Measurements from ENCODE around the gene POU1F1.
"Not testable (repeated sequence)": the region's sequence is repeated elsewhere in the genome, so short reads cannot be mapped to it uniquely, and the experiment has no call there.

Gene POU1F1

DNA sequence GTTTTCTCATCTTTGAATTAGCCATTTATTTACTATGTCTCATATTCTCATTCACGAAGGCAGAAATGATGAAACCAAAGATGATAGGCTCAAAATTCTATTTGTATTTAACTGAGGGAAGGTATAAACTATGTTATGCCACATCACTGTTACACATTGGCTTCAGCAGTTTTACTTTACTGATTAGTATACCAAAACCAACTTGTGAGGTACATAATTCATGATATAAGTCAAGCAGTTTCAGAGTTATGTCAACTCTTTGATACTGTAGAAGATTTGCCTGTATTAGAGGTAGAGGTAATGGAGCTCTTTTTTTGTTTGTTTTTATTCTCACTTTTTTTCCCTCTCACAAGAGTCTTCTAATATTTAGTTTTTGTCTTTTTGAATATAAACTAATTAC lies 26.4 kb downstream of the POU1F1 start:
- DNase-seq (ENCODE audit: low read depth), result no peak

DNA sequence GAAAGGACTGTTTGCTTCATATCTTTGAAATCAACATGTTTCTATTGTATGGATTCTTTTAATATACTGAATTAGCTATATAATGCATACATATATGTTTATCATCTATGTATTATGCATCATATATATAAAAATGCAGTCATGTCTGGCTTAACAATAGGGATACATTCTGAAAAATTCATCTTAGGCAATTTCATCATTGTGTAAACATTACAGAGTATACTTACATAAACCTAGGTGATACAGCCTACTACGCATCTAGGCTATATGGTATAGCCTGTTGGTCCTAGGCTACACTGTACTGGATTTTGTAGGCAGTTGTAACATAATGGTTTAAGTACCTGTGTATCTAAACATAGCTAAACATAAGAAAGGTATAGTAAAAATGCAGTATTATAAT lies 27.6 kb downstream of the POU1F1 start:
- DNase-seq (ENCODE audit: low read depth), result no peak

DNA sequence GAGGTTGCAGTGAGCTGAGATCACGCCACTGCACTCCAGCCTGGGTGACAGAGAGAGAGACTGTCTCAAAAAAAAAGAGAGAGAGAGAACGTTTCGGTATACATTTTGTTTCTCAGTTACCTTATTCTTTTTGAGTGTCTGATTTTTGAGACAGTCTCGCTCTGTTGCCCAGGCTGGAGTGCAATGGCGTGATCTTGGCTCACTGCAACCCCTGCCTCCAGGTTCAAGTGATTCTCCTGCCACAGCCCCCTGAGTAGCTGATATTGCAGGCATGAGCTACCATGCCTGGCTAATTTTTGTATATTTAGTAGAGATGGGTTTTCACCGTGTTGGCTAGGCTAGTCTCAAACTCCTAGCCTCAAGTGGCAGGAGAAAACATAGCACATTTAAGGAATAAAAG lies 28.2 kb downstream of the POU1F1 start:
- DNase-seq (ENCODE audit: low read depth), result not testable (repeated sequence)

DNA sequence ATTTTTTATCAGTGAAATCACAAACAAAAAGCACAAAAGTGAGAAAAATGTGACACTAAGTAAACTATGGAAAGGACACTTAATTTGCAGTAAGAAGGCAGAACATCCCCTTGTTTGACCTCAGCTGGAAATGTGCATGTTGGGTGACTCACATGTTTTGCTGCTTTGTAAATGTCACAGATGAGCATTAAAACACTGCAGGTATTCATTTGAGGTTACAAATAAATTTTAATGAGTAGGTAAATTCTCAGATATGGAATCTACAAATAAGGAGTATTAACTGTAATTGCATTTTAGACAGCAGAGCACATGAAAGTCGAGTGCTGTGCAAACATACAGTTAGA lies 29.0 kb downstream of the POU1F1 start:
- no peak for DNase-seq (ENCODE audit: low read depth)

DNA sequence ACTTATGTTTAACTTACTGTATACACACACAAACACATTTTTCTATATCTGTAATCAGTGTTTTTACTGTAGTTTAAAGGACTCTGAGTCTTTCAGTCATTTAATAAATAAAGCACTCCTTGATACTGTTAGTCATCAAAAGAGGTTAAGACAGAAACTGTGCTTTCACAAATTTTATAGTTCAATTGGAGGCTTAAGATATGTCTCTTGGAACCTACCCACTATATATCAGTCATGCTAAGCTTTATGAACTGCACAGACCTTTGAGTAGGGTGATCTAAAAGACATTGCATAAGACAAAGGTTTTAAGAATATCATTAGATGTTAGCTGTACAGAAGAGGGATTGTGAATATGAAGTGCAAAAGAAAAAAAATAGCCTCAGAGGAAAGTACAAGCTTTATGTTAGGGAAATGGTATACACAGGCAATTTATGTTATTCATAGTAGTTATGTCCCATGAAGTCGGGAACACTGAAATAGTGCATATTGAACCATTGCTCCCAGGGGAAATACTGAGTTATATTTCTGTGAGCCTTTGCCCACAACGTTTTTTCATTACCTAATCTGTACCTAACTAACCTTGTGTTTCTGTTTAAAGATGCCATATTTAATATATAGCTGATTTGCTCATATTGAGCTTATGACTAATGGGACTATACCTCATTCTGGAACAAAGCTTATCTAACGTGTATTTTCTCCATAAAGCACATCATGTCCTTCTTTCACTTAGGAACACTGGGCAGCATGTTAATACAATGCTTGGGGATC lies 29.5 kb downstream of the POU1F1 start:
- no peak for DNase-seq (ENCODE audit: low read depth)

DNA sequence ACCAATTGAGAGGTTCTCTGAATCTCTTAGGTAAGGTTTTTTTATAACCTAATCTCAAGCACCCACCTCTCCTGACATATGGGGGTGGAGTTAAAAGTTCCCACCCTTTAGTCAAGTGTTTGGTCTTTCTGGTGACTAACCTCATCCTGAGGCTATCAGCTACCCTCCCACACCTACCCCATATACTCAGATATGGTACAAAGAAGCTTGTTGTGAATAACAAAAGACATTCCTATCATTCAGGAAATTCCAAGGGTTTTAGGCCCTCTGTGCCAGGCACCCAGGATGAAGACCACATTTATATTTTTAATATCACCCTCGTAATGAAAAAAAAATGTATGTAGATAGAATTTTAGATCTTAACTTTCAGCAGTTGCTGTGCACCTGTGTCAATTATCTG lies 40.3 kb downstream of the POU1F1 start:
- no peak for DNase-seq (ENCODE audit: low read depth)

DNA sequence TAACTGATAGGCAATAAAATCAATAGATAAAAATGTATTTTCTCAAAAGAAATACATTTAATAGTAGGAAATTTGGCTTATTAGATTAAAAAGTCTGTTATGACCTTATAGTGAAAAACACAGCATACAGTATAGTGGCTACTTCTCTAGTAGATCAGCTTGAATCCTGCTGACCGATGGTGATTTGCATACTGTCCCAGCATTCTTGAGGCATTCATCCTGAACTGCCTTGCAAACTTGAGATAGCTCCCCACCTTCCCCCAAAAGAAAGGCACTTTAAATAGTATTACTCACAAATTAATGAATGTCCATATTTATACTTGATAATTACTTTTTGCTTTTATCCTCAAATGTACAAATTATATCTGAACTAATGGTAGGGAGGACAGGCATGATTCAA lies 42.6 kb downstream of the POU1F1 start:
- no peak for DNase-seq (ENCODE audit: low read depth)

DNA sequence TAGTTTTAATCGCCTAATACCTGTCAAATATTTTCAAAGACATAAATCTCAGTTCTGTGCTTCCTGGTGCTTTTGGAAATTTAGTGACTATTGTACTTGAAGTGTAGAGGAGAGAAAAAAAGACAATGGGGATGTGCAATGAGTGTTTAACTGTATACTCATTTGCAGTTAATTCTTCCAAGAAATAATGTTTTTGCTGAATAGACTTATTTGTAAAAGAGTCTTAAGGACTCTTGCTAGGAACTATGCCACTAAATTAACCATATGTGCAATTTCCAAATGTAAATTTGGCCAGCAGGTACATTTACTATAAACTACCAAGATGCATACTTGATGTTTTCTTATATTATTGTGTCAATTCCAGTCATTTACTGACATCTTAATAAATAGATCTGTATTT lies 47.3 kb downstream of the POU1F1 start:
- DNase-seq (ENCODE audit: low read depth), result no peak

DNA sequence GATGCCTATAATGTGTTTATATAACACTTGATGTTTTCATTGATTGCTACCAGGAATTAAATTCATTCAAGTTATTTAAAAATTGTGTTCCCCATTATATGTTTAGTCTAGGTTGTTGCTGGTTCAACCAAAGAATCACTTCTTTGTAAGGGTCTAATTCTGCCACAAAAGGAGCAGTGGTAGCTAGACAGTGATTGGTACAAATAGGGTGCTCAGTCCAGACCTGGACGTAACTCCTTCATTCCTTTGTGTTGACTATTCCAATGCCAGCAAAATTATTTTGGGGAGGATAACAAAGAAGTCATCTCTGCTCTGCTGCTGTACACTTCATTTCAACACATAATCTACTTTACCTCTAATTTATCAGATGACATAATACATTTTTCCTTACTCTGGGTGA lies 48.1 kb downstream of the POU1F1 start:
- no peak for DNase-seq (ENCODE audit: low read depth)

DNA sequence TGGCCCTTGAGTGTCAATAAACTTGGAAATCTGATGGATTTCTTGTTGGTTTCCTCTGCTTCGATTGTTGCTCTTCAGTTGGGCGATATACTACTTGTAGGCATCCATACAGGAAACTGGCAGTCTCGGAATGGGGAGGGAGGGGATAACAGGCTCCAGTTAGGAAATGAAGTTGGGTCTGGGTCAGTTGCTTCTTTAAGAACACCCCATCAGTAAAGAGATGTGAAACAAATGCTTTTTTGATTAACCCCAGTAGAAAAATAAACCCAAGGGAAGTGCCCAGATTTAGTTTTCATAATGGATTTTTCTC lies 48.6 kb downstream of the POU1F1 start:
- no peak for DNase-seq (ENCODE audit: low read depth)

DNA sequence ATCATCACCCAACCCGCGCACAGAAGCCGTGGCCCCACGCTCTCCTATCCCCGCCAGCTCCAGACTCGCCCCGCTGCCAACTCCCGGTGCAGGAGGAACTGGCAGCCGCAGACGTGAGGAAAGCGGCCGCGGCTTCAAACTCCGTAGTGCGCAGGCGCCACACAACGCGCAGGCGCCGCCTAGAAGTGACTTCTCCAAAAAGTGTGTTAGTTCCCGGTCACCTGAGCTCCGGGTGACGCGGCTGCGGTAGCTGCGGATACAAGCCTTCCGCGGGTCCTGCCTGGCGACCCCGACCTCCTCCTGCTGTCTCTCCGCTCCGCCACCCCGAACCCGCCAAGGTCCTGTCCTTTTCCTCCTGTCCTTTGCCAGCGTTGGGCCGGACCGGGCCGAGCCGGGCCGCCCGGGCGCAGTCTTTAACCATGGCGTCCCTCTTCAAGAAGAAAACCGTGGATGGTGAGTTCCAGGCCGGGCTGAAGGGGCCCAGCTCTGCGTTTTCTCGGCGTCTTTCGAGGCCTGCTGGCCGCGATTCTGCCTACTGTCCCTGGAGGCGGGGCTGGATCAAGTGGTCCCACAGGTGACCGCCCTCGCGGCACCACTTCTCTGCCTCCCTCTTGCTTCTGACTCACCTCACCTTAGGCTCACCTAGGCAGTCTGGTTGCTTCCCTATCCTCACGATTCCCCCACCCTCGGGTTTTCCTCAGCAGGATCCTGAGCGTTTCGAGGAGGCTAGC lies 49.1 kb downstream of the POU1F1 start, which contains the start of gene CHMP2B:
Gene CHMP2B (plus strand): TSS at position 206 of the 731 bp plus-strand sequence. CDS start 214 bp downstream, at position 420.
- peak; percentile 87 for DNase-seq (ENCODE audit: low read depth)

DNA sequence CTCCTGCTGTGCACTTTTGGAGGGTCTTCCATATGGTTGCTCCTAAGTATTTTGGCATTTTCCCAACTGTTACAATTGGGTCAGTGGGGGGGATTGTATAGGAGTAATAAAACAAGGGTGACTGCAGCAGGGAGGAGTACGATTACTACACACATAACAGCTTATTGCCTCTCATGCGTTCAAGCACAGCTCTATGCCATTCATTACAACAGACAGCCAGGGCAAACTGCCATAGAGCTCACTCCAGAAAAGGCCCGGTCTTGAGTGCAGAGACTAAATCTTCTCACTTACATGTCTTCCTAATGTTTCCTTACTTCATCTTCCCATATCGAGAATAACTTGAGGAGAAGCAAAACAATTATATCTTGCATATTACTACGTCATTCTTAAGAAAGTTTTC lies 50.7 kb downstream of the POU1F1 start:
- no peak for DNase-seq (ENCODE audit: low read depth)

DNA sequence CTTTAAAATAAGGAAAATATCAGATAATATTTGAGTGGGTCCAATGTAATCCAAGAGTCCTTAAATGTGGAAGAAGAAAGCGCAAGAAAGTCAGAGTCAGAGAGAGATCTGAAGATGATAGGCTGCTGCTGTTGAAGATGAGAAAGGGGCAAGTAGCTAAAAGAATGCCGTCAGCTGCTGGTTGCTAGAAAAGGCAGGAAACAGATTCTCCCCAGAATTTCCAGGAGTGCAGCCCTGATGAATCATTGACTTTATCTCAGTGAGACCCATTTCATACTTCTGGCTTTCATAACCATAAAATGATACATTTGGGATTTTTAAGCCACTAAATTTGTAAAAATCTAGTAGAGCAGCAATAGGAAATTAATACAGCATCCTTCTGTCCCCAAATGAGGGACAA lies 56.8 kb downstream of the POU1F1 start:
- DNase-seq (ENCODE audit: low read depth), result no peak

DNA sequence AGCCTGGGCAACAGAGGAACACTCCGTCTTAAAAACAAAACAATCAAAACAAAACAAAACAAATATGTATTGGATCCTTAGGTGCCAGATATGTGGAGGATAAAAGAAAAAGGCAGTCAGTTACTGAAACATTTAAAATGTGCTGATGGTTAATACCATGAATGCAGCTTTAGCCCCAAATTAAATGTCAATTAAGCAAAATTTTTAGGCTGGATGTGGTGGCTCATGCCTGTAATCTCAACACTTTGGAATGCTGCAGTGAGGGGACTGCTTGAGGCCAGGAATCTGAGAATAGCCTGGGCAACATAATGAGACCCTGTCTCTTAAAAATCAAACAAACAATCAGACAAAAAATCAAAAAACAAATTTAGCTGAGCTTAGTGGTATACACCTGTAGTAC lies 57.8 kb downstream of the POU1F1 start:
- no peak for DNase-seq (ENCODE audit: low read depth)

All from activated T-cell treated with anti-CD3 and anti-CD28 coated beads for 48 hours (primary cell).